CD4-positive, alpha-beta memory T cell (primary cell): ENCODE results near the gene OR2M7. TPM values are rescaled to one million over a fixed set of nuclear protein-coding genes. Genes with fewer than 3 reads are reported as not detected.

Experiments used
- polyA plus RNA-seq, 2 donors: library from polyadenylated mRNA; unstranded; fragments of 300-500 nt; fragmentation: Illumina TruSeq; gene quantifications; one replicate each; pipeline ENCODE4 v1.2.3, GENCODE V29; 2021
- total RNA-seq, 2 experiments: library from RNA; stranded (reverse); gene quantifications; one replicate each; pipeline ENCODE4 v1.2.3, GENCODE V29; 2021

The OR2M7 gene
- total and polyA plus RNA-seq, 4 experiments from 2014 or later, result not detected

Other genes starting within 250 kb of the OR2M7 start
- under 1 TPM in 1 of 2 experiments, not detected in 1; 0.17 TPM for gene OR2L13, start 229.4 kb downstream of the OR2M7 start, total RNA-seq
- not detected for gene OR2L13, start 229.4 kb downstream of the OR2M7 start, polyA plus RNA-seq
- gene OR2M5, start 179.4 kb downstream of the OR2M7 start, total RNA-seq, result not detected
- not detected for gene OR2M5, start 179.4 kb downstream of the OR2M7 start, polyA plus RNA-seq
- gene OR2M2, start 149.7 kb downstream of the OR2M7 start, total RNA-seq, result not detected
- gene OR2M2, start 149.7 kb downstream of the OR2M7 start, polyA plus RNA-seq, result not detected
- gene OR2M3, start 127.3 kb downstream of the OR2M7 start, total RNA-seq, result not detected
- gene OR2M3, start 127.3 kb downstream of the OR2M7 start, polyA plus RNA-seq, result not detected
- gene OR2M4, start 93.2 kb downstream of the OR2M7 start, total RNA-seq, result not detected
- not detected for gene OR2M4, start 93.2 kb downstream of the OR2M7 start, polyA plus RNA-seq
- gene OR2T33, start 46.6 kb downstream of the OR2M7 start, total RNA-seq, result not detected
- gene OR2T33, start 46.6 kb downstream of the OR2M7 start, polyA plus RNA-seq, result not detected
- gene OR2T12, start 21.1 kb downstream of the OR2M7 start, total RNA-seq, result not detected
- gene OR2T12, start 21.1 kb downstream of the OR2M7 start, polyA plus RNA-seq, result not detected
- not detected for gene OR14C36, start 24.2 kb upstream of the OR2M7 start, total RNA-seq
- gene OR14C36, start 24.2 kb upstream of the OR2M7 start, polyA plus RNA-seq, result not detected
- gene OR2T4, start 37.1 kb upstream of the OR2M7 start, total RNA-seq, result not detected
- gene OR2T4, start 37.1 kb upstream of the OR2M7 start, polyA plus RNA-seq, result not detected
- not detected for gene OR2T6, start 51.2 kb upstream of the OR2M7 start, total RNA-seq
- not detected for gene OR2T6, start 51.2 kb upstream of the OR2M7 start, polyA plus RNA-seq
- not detected for gene OR2T1, start 78.5 kb upstream of the OR2M7 start, total RNA-seq
- not detected for gene OR2T1, start 78.5 kb upstream of the OR2M7 start, polyA plus RNA-seq
- not detected for gene OR2T2, start 121.1 kb upstream of the OR2M7 start, total RNA-seq
- gene OR2T2, start 121.1 kb upstream of the OR2M7 start, polyA plus RNA-seq, result not detected
- not detected for gene OR2T3, start 148.8 kb upstream of the OR2M7 start, total RNA-seq
- gene OR2T3, start 148.8 kb upstream of the OR2M7 start, polyA plus RNA-seq, result not detected
- not detected for gene OR2T5, start 164.0 kb upstream of the OR2M7 start, total RNA-seq
- not detected for gene OR2T5, start 164.0 kb upstream of the OR2M7 start, polyA plus RNA-seq
- gene OR2G6, start 183.5 kb upstream of the OR2M7 start, total RNA-seq, result not detected
- not detected for gene OR2G6, start 183.5 kb upstream of the OR2M7 start, polyA plus RNA-seq
- not detected for gene OR2T29, start 238.2 kb upstream of the OR2M7 start, total RNA-seq
- not detected for gene OR2T29, start 238.2 kb upstream of the OR2M7 start, polyA plus RNA-seq